Measurements from ENCODE around the gene KIAA2012. TPM values are rescaled to one million over a fixed set of nuclear protein-coding genes. Genes with fewer than 3 reads are reported as not detected.

Gene KIAA2012
- total and polyA plus RNA-seq, 2 of the 4 experiments (the other 2 are of a cell fraction), result under 0.01 to 0.09 TPM

- Histone ChIP-seq H3K79me1 (ENCODE audit: low read depth in 1 of 2, low read length in 2 of 2) (no peaks in the 10 kb centered on the region), H4K91ac (ENCODE audit: insufficient read depth, low read depth, low read length) (peak overlapping the region; percentile 7; the same call in 1 of the 2 replicates), H3K27ac (ENCODE audit: insufficient read depth, low read length) (peak overlapping the region; percentile 62; the same call in 1 of the 2 replicates), H2AK9ac (replicated peaks; ENCODE audit: low read depth, low read length, poor library complexity) (no peak overlapping the region), H2BK120ac (ENCODE audit: low read depth, low read length) (peak overlapping the region; percentile 17; the same call in 1 of the 2 replicates), H3K4me1 (ENCODE audit: control insufficient read depth, insufficient read depth, low read length) (peaks cover 18% of the 10 kb centered on the region), H3K4me2 (ENCODE audit: low read depth, low read length) (peak overlapping the region; percentile 18; the same call in 1 of the 2 replicates), H3K9ac (ENCODE audit: low read depth, low read length) (peak overlapping the region; percentile 55), H3K4ac (ENCODE audit: low read depth, low read length) (peak overlapping the region; percentile 44; the same call in 1 of the 2 replicates), H4K5ac (ENCODE audit: low read depth, low read length) (peak overlapping the region; percentile 44; the same call in 1 of the 2 replicates), H2AFZ (replicated peaks; ENCODE audit: low read length, poor library complexity) (peak overlapping the region; percentile 78), H2AK5ac (ENCODE audit: low read depth, low read length) (peak overlapping the region; percentile 31; the same call in 1 of the 2 replicates), H3K4me3 (ENCODE audit: insufficient read depth, low read depth, low read length) (no peak overlapping the region), H3K27me3 (ENCODE audit: control insufficient read depth, insufficient read depth, low read length) (no peaks in the 10 kb centered on the region), H4K20me1 (ENCODE audit: insufficient read depth, low read length) (no peaks in the 10 kb centered on the region), H4K8ac (ENCODE audit: low read depth in 2 of 2, low read length in 2 of 2) (peak overlapping the region in 1 of 2 experiments; percentile 59; a peak in 1 of 4 replicates), H3K18ac (ENCODE audit: low read depth, low read length) (peak overlapping the region; percentile 66; the same call in 1 of the 2 replicates), H3K9me1 (ENCODE audit: insufficient read depth, low read length) (peaks cover 10% of the 10 kb centered on the region), H2BK5ac (ENCODE audit: low read depth, low read length, poor library complexity, severe bottlenecking) (peak overlapping the region; percentile 28), H3K56ac (ENCODE audit: extremely low read depth, insufficient read depth, low read length) (no peak overlapping the region), H3K9me3 (ENCODE audit: control insufficient read depth, insufficient read depth, low read length) (no peaks in the 10 kb centered on the region), H3K36me3 (ENCODE audit: control insufficient read depth, insufficient read depth, low read length) (no peaks in the 10 kb centered on the region), H3K14ac (replicated peaks; ENCODE audit: low read depth, low read length) (peak overlapping the region; percentile 1; the same call in 1 of the 2 replicates), H2BK20ac (ENCODE audit: low read depth, low read length) (peak overlapping the region; percentile 41; the same call in 1 of the 2 replicates), H3K23ac (ENCODE audit: low read depth, low read length) (no peak overlapping the region), H2BK15ac (ENCODE audit: low read depth, low read length) (0 out of 3 replicates have a peak overlapping the region, but pooled peaks have one; percentile 13)
- ChIA-PET POLR2A (ENCODE audit: unreplicated experiment) (interaction anchor here (0.9 kb wide), 1 partner anchor 381 kb away, joined by 4 read pairs; the partner anchor contains the start of gene ALS2), CTCF (no interaction called here)
- peak; percentile 80 for ATAC-seq (ENCODE audit: low read depth)
- no peak for DNase-seq
- intact Hi-C loops (cut with micrococcal nuclease) (no loop called here), in situ Hi-C loops (cut with MboI; ENCODE audit: low sequenced_read_pairs) (loop anchor here (10.0 kb wide), 1 partner anchor 366 kb away; no protein-coding TSS in a partner anchor), dilution Hi-C loops (cut with HindIII; ENCODE audit: low sequenced_read_pairs, unreplicated experiment) (no loop called here)
- TF ChIP-seq USF2 (IDR thresholded peaks at IDR 0.05; ENCODE audit: low read depth, low read length), result no peak
- TF ChIP-seq RAD21 (IDR thresholded peaks at IDR 0.05; ENCODE audit: low read length), result no peak
- TF ChIP-seq ELK1 (IDR thresholded peaks at IDR 0.05; ENCODE audit: borderline replicate concordance, low read depth, low read length), result no peak
- TF ChIP-seq CTCF (conservative IDR thresholded peaks at IDR 0.05; ENCODE audit: low read depth, low read length), result no peak
- no peak for TF ChIP-seq FOS (IDR thresholded peaks at IDR 0.05; ENCODE audit: low read depth, low read length)
- TF ChIP-seq CHD1 (IDR thresholded peaks at IDR 0.05; ENCODE audit: low read depth, low read length), result no peak
- no peak for TF ChIP-seq NFE2L2 (IDR thresholded peaks at IDR 0.05; ENCODE audit: low read depth, low read length)
- TF ChIP-seq POLR2A (IDR thresholded peaks at IDR 0.05; ENCODE audit: low read depth, low read length), result no peak
- no peak for TF ChIP-seq MXI1 (IDR thresholded peaks at IDR 0.05; ENCODE audit: borderline replicate concordance, low read depth, low read length)
- TF ChIP-seq RFX5 (IDR thresholded peaks at IDR 0.05; ENCODE audit: low read depth, low read length), result no peak
- no peak for TF ChIP-seq SMC3 (IDR thresholded peaks at IDR 0.05; ENCODE audit: low read depth, low read length)
- no peak for TF ChIP-seq RCOR1 (IDR thresholded peaks at IDR 0.05; ENCODE audit: insufficient replicate concordance, low read length)
- no peak for TF ChIP-seq CEBPB (IDR thresholded peaks at IDR 0.05; ENCODE audit: low read depth, low read length)
- WGBS, 2 experiments (ENCODE audit: extremely low coverage in 2 of 2, insufficient read length in 1 of 2), result 43% methylated on average over 4 of the region's 8 CpGs; no CpG with 5 or more reads in 1 of the 2 experiments
- BruUV-seq (replicated peaks), result no TSS peak
Observed at GRCh38 chr2:202161151-202161835, 88.2 kb downstream of the KIAA2012 start.

Measured in IMR-90 (cell line).